Activated CD4-positive, alpha-beta memory T cell treated with anti-CD3 and anti-CD28 coated beads for 36 hours (primary cell): Measurements from ENCODE around the gene ARID1A. TPM values are rescaled to one million over a fixed set of nuclear protein-coding genes. Genes with fewer than 3 reads are reported as not detected.
"Not testable (repeated sequence)": the region's sequence is repeated elsewhere in the genome, so short reads cannot be mapped to it uniquely, and the experiment has no call there.

Source experiments
- CTCF ChIA-PET: fragments of 350-600 bp; sonication (Branson Sonifier 250); formaldehyde crosslinking; loops from one replicate; lab custom pipeline; 2021; ENCODE audit warnings: antibody characterized with exemption, inconsistent platforms; lab: Charles Lee
- POLR2A ChIA-PET: fragments of 350-600 bp; sonication (Branson Sonifier 250); formaldehyde crosslinking; loops from one replicate; lab custom pipeline; 2021; ENCODE audit warnings: antibody characterized with exemption; lab: Charles Lee
- DNase-seq: peaks from one replicate; pipeline ENCODE4 v3.0.0-alpha.2; 2020
- H3K27ac Mint-ChIP-seq: one replicate; pipeline ENCODE4 v1.8.0; 2021; ENCODE audit warnings: mixed read lengths
- H3K27me3 Mint-ChIP-seq: one replicate; pipeline ENCODE4 v1.8.0; 2021; ENCODE audit warnings: mixed read lengths
- H3K36me3 Mint-ChIP-seq: one replicate; pipeline ENCODE4 v1.8.0; 2021; ENCODE audit warnings: mixed read lengths
- H3K4me1 Mint-ChIP-seq: one replicate; pipeline ENCODE4 v1.8.0; 2021; ENCODE audit warnings: low read depth, mixed read lengths
- H3K4me3 Mint-ChIP-seq: one replicate; pipeline ENCODE4 v1.8.0; 2021; ENCODE audit warnings: mild to moderate bottlenecking, mixed read lengths
- H3K9me3 Mint-ChIP-seq: one replicate; pipeline ENCODE4 v1.8.0; 2021; ENCODE audit warnings: mixed read lengths
- intact Hi-C: fragments of 100-400 bp; cut with micrococcal nuclease; formaldehyde crosslinking; loops from one replicate; pipeline ENCODE4 v1.15.1; 2023
- total RNA-seq, 2 experiments: library from RNA; stranded (reverse); gene quantifications; one replicate each; pipeline ENCODE4 v1.2.3, GENCODE V29; 2021

ARID1A gene
- total RNA-seq, 2 experiments from 2014 or later: 64.3 to 67.8 TPM

DNA sequence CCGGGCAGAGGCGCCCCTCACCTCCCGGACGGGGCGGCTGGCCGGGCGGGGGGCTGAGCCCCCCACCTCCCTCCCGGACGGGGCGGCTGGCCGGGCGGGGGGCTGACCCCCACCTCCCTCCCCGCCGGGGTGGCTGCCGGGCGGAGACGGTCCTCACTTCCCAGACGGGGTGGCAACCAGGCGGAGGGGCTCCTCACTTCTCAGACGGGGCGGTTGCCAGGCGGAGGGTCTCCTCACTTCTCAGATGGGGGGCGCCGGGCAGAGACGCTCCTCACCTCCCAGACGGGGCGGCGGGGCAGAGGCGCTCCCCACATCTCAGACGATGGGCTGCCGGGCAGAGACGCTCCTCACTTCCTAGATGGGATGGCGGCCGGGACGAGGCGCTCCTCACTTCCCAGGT is 108.1 kb downstream of the ARID1A start:
- intact Hi-C loops, CTCF ChIA-PET, H3K27me3 Mint-ChIP-seq, DNase-seq, POLR2A ChIA-PET, H3K9me3 Mint-ChIP-seq, H3K4me3 Mint-ChIP-seq, H3K36me3 Mint-ChIP-seq, H3K27ac Mint-ChIP-seq: not testable (repeated sequence)
- peaks cover 32% of the 10 kb centered on the region for H3K4me1 Mint-ChIP-seq

DNA sequence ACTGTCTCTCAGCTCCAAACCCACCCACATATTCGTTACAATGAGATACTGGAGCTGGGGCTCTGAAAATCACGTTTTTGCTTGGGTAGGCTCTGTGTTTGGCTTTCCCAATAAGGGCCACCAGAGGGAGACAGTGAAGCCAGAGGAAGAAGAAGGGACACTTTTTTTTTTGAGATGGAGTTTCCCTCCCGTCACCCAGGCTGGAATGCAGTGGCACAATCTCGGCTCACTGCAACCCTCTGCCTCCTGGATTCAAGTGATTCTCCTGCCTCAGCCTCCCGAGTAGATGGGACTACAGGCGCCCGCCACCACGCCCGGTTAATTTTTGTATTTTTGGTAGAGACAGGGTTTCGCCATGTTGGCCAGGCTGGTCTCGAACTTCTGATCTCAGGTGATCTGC is 114.3 kb downstream of the ARID1A start:
- intact Hi-C loops: loop anchor here (2.0 kb wide), 2 partner anchors 23 to 69 kb away; no protein-coding TSS in a partner anchor
- Mint-ChIP-seq H3K27ac (peak overlapping the region; percentile 51), H3K4me1 (peaks cover 22% of the 10 kb centered on the region)
- not testable (repeated sequence) for H3K4me3 Mint-ChIP-seq, H3K27me3 Mint-ChIP-seq, H3K36me3 Mint-ChIP-seq, H3K9me3 Mint-ChIP-seq
- peak; percentile 81 for DNase-seq
- ChIA-PET CTCF (interaction anchor here (0.6 to 5.4 kb wide), 32 partner anchors 10 to 1545 kb away, joined by 3 to 71 read pairs (median 4); partner anchors contain the start of genes GPN2 and ZDHHC18), POLR2A (interaction anchor here (0.7 to 2.8 kb wide), 5 partner anchors 16 to 302 kb away, joined by 3 to 11 read pairs (median 5); partner anchors contain the start of genes PIGV and ZDHHC18)

GRCh38 chr1:26811057-26811456 is 115.2 kb downstream of the ARID1A start:
- no peaks in the 10 kb centered on the region for H3K27me3 Mint-ChIP-seq

GRCh38 chr1:26811708-26812107 is 115.9 kb downstream of the ARID1A start:
- ChIA-PET CTCF (interaction anchor here (0.6 to 5.4 kb wide), 17 partner anchors 9 to 931 kb away, joined by 3 to 71 read pairs (median 16); partner anchors contain the start of gene ZDHHC18), POLR2A (interaction anchor here (1.2 to 2.8 kb wide), 3 partner anchors 21 to 54 kb away, joined by 5 to 11 read pairs (median 8); partner anchors contain the start of gene PIGV)
- DNase-seq: no peak
- Mint-ChIP-seq H3K36me3 (no peaks in the 10 kb centered on the region), H3K9me3 (no peaks in the 10 kb centered on the region), H3K27me3 (no peaks in the 10 kb centered on the region), H3K27ac (peak overlapping the region; percentile 61), H3K4me1 (peaks cover 20% of the 10 kb centered on the region), H3K4me3 (no peak overlapping the region)
- intact Hi-C loops: loop anchor here (1.0 to 2.0 kb wide), 3 partner anchors 21 to 67 kb away; no protein-coding TSS in a partner anchor

More at GRCh38 chr1:26811057-26811456, 115.2 kb downstream of the ARID1A start:
- ChIA-PET POLR2A (interaction anchor here (0.8 to 2.8 kb wide), 4 partner anchors 15 to 54 kb away, joined by 3 to 11 read pairs (median 6); partner anchors contain the start of genes PIGV and ZDHHC18), CTCF (interaction anchor here (0.6 to 5.4 kb wide), 21 partner anchors 9 to 930 kb away, joined by 3 to 71 read pairs (median 7); partner anchors contain the start of gene ZDHHC18)
- Mint-ChIP-seq H3K9me3 (no peaks in the 10 kb centered on the region), H3K27ac (peak overlapping the region; percentile 38), H3K4me1 (peaks cover 20% of the 10 kb centered on the region), H3K4me3 (no peak overlapping the region), H3K36me3 (no peaks in the 10 kb centered on the region)
- intact Hi-C loops: loop anchor here (1.0 to 2.0 kb wide), 3 partner anchors 21 to 68 kb away; no protein-coding TSS in a partner anchor
- DNase-seq: no peak

DNA sequence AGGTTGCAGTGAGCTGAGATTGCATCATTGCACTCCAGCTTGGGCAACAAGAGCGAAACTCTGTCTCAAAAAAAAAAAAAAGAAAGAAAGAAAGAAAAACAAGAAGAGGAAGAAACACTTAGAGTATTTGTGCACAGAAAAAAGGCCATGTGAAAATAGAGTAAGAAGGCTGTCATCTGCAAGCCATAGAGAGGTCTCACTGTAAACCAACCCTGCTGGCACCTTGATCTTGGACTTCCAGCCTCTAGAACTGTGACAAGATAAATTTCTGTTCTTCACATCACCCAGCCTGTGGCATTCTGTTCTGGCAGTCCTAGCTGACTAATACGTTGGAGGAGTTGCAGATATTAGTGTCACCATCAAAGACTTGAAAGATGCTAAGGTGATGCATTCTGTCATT is 118.6 kb downstream of the ARID1A start:
- POLR2A ChIA-PET: no interaction called here
- H3K9me3 Mint-ChIP-seq: no peaks in the 10 kb centered on the region
- peaks cover 20% of the 10 kb centered on the region for H3K4me1 Mint-ChIP-seq
- no peaks in the 10 kb centered on the region for H3K27me3 Mint-ChIP-seq
- no peaks in the 10 kb centered on the region for H3K36me3 Mint-ChIP-seq
- intact Hi-C loops: no loop called here
- no peak overlapping the region for H3K4me3 Mint-ChIP-seq
- no peak for DNase-seq
- no peak overlapping the region for H3K27ac Mint-ChIP-seq
- CTCF ChIA-PET: interaction anchor here (1.9 kb wide), 1 partner anchor 19 kb away, joined by 4 read pairs; no protein-coding TSS in a partner anchor

DNA sequence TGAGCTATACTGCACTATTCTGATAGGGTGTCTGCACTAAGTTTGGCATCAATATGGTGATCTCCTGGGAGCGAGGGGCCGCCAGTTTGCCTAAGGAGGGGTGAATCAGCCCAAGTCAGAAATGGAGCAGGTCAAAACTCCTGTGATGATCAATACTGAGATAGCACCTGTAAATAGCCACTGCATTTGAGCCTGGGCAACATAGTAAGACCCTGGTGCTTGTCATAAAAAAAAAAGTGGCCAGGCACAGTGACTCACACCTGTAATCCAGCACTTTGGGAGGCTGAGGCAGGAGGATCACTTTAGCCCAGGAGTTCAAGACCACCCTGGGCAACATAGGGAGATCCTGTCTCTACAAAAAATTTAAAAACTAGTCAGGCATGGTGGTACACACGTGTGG is 119.1 kb downstream of the ARID1A start:
- Mint-ChIP-seq H3K9me3 (no peaks in the 10 kb centered on the region), H3K27me3 (no peaks in the 10 kb centered on the region), H3K4me3 (no peak overlapping the region), H3K27ac (no peak overlapping the region), H3K4me1 (peaks cover 20% of the 10 kb centered on the region), H3K36me3 (no peaks in the 10 kb centered on the region)
- intact Hi-C loops: no loop called here
- POLR2A ChIA-PET: no interaction called here
- CTCF ChIA-PET: interaction anchor here (1.9 kb wide), 1 partner anchor 19 kb away, joined by 4 read pairs; no protein-coding TSS in a partner anchor
- no peak for DNase-seq

DNA sequence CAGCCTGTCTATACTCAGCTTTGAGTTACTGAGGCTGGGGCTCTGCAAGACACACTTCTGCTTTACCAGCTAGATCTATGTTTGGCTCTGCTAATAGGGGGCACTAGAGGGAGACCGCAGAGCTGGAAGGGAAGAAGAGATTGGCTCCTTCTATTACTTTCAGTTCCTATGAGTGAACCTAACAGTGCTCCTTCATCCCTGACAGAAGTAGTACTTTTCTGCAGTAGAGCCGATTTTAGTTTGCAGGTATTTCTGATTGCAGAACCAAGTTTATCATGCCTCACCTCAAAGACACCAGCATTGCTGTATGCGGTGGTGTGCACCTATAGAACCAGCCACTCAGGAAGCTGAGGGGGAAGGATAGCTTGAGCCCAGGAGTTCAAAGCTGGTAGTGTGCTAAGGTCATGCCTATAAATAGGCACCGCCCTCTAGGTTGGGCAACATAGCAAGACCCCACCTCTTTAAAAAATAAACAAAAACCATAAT is 125.0 kb downstream of the ARID1A start:
- no peaks in the 10 kb centered on the region for H3K27me3 Mint-ChIP-seq
- no peaks in the 10 kb centered on the region for H3K36me3 Mint-ChIP-seq
- peak; percentile 31 for DNase-seq
- intact Hi-C loops: no loop called here
- POLR2A ChIA-PET: interaction anchor here (0.6 to 1.1 kb wide), 3 partner anchors 18 to 695 kb away, joined by 3 read pairs; no protein-coding TSS in a partner anchor
- H3K27ac Mint-ChIP-seq: peak overlapping the region; percentile 47
- H3K4me3 Mint-ChIP-seq: peak overlapping the region; percentile 39
- no peaks in the 10 kb centered on the region for H3K9me3 Mint-ChIP-seq
- CTCF ChIA-PET: interaction anchor here (0.7 to 2.4 kb wide), 8 partner anchors 9 to 230 kb away, joined by 3 to 31 read pairs (median 4); no protein-coding TSS in a partner anchor
- H3K4me1 Mint-ChIP-seq: peaks cover 22% of the 10 kb centered on the region

- Mint-ChIP-seq H3K27me3 (no peaks in the 10 kb centered on the region), H3K36me3 (peaks cover 6% of the 10 kb centered on the region), H3K27ac (no peak overlapping the region), H3K9me3 (no peaks in the 10 kb centered on the region), H3K4me1 (peaks cover 22% of the 10 kb centered on the region), H3K4me3 (no peak overlapping the region)
- no peak for DNase-seq
- POLR2A ChIA-PET: no interaction called here
- intact Hi-C loops: no loop called here
- CTCF ChIA-PET: interaction anchor here (0.9 to 2.7 kb wide), 4 partner anchors 10 to 284 kb away, joined by 3 to 18 read pairs (median 4); no protein-coding TSS in a partner anchor
These were observed 127.1 kb downstream of the ARID1A start for GRCh38 chr1:26822737-26823395.

DNA sequence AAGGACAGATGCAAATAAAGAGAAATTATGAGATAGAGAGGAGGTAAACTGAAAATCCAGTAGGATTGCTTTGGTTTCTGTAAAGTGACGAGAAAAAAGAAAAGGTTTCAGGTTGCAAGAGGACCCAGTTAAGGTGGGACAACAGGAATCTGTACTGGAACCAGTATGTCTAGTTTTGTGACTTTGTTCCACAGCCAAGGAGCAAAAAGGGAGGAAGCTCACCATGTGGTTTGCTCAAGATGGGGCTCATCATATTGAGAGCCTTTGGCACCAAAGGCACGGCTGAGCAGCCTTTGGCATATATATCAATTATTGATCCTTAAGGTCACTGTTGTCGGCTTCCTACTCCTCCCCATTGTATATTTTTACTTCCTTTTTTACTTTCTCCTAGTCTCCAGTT is 128.9 kb downstream of the ARID1A start:
- POLR2A ChIA-PET: interaction anchor here (0.7 kb wide), 1 partner anchor 194 kb away, joined by 3 read pairs; no protein-coding TSS in a partner anchor

GRCh38 chr1:26826261-26827105 is 130.7 kb downstream of the ARID1A start, which contains the start of gene ZDHHC18:
Gene ZDHHC18 (plus strand): TSS chr1:26826688. CDS start chr1:26826805, 117 bp downstream.
- no peaks in the 10 kb centered on the region for H3K9me3 Mint-ChIP-seq
- ChIA-PET CTCF (interaction anchor here (0.6 to 2.4 kb wide), 5 partner anchors 16 to 41 kb away, joined by 3 to 34 read pairs (median 4); no protein-coding TSS in a partner anchor), POLR2A (interaction anchor here (1.0 kb wide), 2 partner anchors 16 to 39 kb away, joined by 3 to 4 read pairs; no protein-coding TSS in a partner anchor)
- peak within 1 kb of the TSS; percentile 96 for H3K27ac Mint-ChIP-seq
- no peaks in the 10 kb centered on the region for H3K27me3 Mint-ChIP-seq
- intact Hi-C loops: loop anchor here (1.0 kb wide), 1 partner anchor 39 kb away; no protein-coding TSS in a partner anchor
- H3K36me3 Mint-ChIP-seq: peaks cover 25% of the 10 kb centered on the region
- peaks cover 41% of the 10 kb centered on the region for H3K4me1 Mint-ChIP-seq
- H3K4me3 Mint-ChIP-seq: peak within 1 kb of the TSS; percentile 94
- DNase-seq: peak; percentile 79

More for the DNA sequence above, 128.9 kb downstream of the ARID1A start:
- intact Hi-C loops: no loop called here
- DNase-seq: no peak
- H3K4me1 Mint-ChIP-seq: peaks cover 37% of the 10 kb centered on the region
- no peaks in the 10 kb centered on the region for H3K9me3 Mint-ChIP-seq
- H3K36me3 Mint-ChIP-seq: peaks cover 20% of the 10 kb centered on the region
- H3K4me3 Mint-ChIP-seq: no peak overlapping the region
- no peaks in the 10 kb centered on the region for H3K27me3 Mint-ChIP-seq
- H3K27ac Mint-ChIP-seq: peak overlapping the region; percentile 96
- CTCF ChIA-PET: interaction anchor here (0.9 to 2.7 kb wide), 5 partner anchors 8 to 223 kb away, joined by 3 to 34 read pairs (median 6); no protein-coding TSS in a partner anchor
